Osteocyte (in vitro differentiated cells): ENCODE data around the gene GOLGA8B. TPM values are rescaled to one million over a fixed set of nuclear protein-coding genes. Genes with fewer than 3 reads are reported as not detected.

ENCODE experiments used
- DNase-seq: peaks from one replicate; pipeline ENCODE4 v3.0.0; 2021; ENCODE audit warnings: mixed read lengths; ENCODE audit not compliant: unreplicated experiment; ENCODE audit errors: extremely low spot score
- H3K27ac Mint-ChIP-seq: one replicate; pipeline ENCODE4 v1.8.0; 2021; ENCODE audit warnings: mild to moderate bottlenecking, mixed read lengths; ENCODE audit not compliant: unreplicated experiment
- H3K27me3 Mint-ChIP-seq: one replicate; pipeline ENCODE4 v1.8.0; 2021; ENCODE audit warnings: mixed read lengths; ENCODE audit not compliant: unreplicated experiment
- H3K36me3 Mint-ChIP-seq: one replicate; pipeline ENCODE4 v1.8.0; 2021; ENCODE audit warnings: mixed read lengths; ENCODE audit not compliant: unreplicated experiment
- H3K4me1 Mint-ChIP-seq: one replicate; pipeline ENCODE4 v1.8.0; 2021; ENCODE audit warnings: mixed read lengths; ENCODE audit not compliant: unreplicated experiment
- H3K4me3 Mint-ChIP-seq: one replicate; pipeline ENCODE4 v1.8.0; 2021; ENCODE audit warnings: mild to moderate bottlenecking, moderate library complexity, mixed read lengths; ENCODE audit not compliant: unreplicated experiment
- H3K9me3 Mint-ChIP-seq: one replicate; pipeline ENCODE4 v1.8.0; 2021; ENCODE audit warnings: mixed read lengths; ENCODE audit not compliant: unreplicated experiment
- CTCF ChIP-seq: fragments of 200-600 bp; sonication (generic); IDR thresholded peaks from 2 replicates; pipeline ENCODE4 v1.5.0; 2021; ENCODE audit warnings: antibody characterized with exemption, mild to moderate bottlenecking, moderate library complexity
- total RNA-seq: library from RNA; stranded (reverse); gene quantifications from 2 replicates; pipeline ENCODE4 v1.2.1, GENCODE V29; 2021

Gene GOLGA8B
- total RNA-seq, 1 donor from 2014 or later: 69.6 TPM

- peaks cover 2% of the 10 kb centered on the region for H3K36me3 Mint-ChIP-seq
- no peaks in the 10 kb centered on the region for H3K9me3 Mint-ChIP-seq
- no peak overlapping the region for H3K4me3 Mint-ChIP-seq
- no peak for TF ChIP-seq CTCF
- H3K27ac Mint-ChIP-seq: no peak overlapping the region
- peaks cover 73% of the 10 kb centered on the region for H3K27me3 Mint-ChIP-seq
- DNase-seq: no peak
- H3K4me1 Mint-ChIP-seq: no peaks in the 10 kb centered on the region
Observed at GRCh38 chr15:34607832-34608231, 24.4 kb upstream of the GOLGA8B start.

- DNase-seq: no peak
- peaks cover 2% of the 10 kb centered on the region for H3K36me3 Mint-ChIP-seq
- H3K9me3 Mint-ChIP-seq: no peaks in the 10 kb centered on the region
- no peaks in the 10 kb centered on the region for H3K4me1 Mint-ChIP-seq
- no peak for TF ChIP-seq CTCF
- no peak overlapping the region for H3K27ac Mint-ChIP-seq
- H3K27me3 Mint-ChIP-seq: peaks cover 72% of the 10 kb centered on the region
- H3K4me3 Mint-ChIP-seq: no peak overlapping the region
Observed at GRCh38 chr15:34606545-34606944, 23.1 kb upstream of the GOLGA8B start.

GRCh38 chr15:34606131-34606530 lies 22.7 kb upstream of the GOLGA8B start:
- Mint-ChIP-seq H3K4me3 (no peak overlapping the region), H3K36me3 (peaks cover 2% of the 10 kb centered on the region), H3K9me3 (no peaks in the 10 kb centered on the region), H3K27ac (no peak overlapping the region), H3K27me3 (peaks cover 70% of the 10 kb centered on the region), H3K4me1 (no peaks in the 10 kb centered on the region)
- no peak for TF ChIP-seq CTCF
- no peak for DNase-seq

GRCh38 chr15:34603095-34603494 lies 19.6 kb upstream of the GOLGA8B start:
- Mint-ChIP-seq H3K4me1 (no peaks in the 10 kb centered on the region), H3K9me3 (no peaks in the 10 kb centered on the region), H3K36me3 (no peaks in the 10 kb centered on the region), H3K4me3 (no peak overlapping the region), H3K27ac (no peak overlapping the region), H3K27me3 (peaks cover 76% of the 10 kb centered on the region)
- DNase-seq: no peak
- TF ChIP-seq CTCF: no peak

- H3K27ac Mint-ChIP-seq: no peak overlapping the region
- peaks cover 74% of the 10 kb centered on the region for H3K27me3 Mint-ChIP-seq
- no peaks in the 10 kb centered on the region for H3K36me3 Mint-ChIP-seq
- no peaks in the 10 kb centered on the region for H3K9me3 Mint-ChIP-seq
- H3K4me1 Mint-ChIP-seq: no peaks in the 10 kb centered on the region
- TF ChIP-seq CTCF: no peak
- no peak for DNase-seq
- no peak overlapping the region for H3K4me3 Mint-ChIP-seq
Observed at GRCh38 chr15:34600923-34601322, 17.5 kb upstream of the GOLGA8B start.
